HepG2 (cell line): Measurements from ENCODE around the gene SULT2A1. TPM values are rescaled to one million over a fixed set of nuclear protein-coding genes. Genes with fewer than 3 reads are reported as not detected.

Experiments
- DRAP1 ChIP-seq: IDR thresholded peaks from 2 replicates; pipeline ENCODE4 v1.6.1; 2016; ENCODE audit warnings: missing genetic modification reagents, missing compliant biosample characterization
- ERF ChIP-seq: IDR thresholded peaks from 2 replicates; pipeline ENCODE4 v1.6.1; 2018; ENCODE audit warnings: missing biosample characterization, missing genetic modification reagents
- FOXK2 ChIP-seq: fragments of 450-650 bp; IDR thresholded peaks from 2 replicates; pipeline ENCODE4 v1.6.1; 2016
- HES4 ChIP-seq: sonication (generic); formaldehyde crosslinking; IDR thresholded peaks from 2 replicates; pipeline ENCODE4 v1.9.0; 2021; ENCODE audit warnings: mild to moderate bottlenecking, missing genetic modification reagents, borderline replicate concordance
- HMGXB4 ChIP-seq, 2 experiments: sonication (generic) in 1 of 2; formaldehyde crosslinking in 1 of 2; IDR thresholded peaks; 2 replicates each; pipeline versions ENCODE4 v1.4.0 to v1.6.1; 2018 to 2020; ENCODE audit warnings: missing genetic modification reagents in 2 of 2, borderline replicate concordance in 1 of 2, low read depth in 1 of 2, mild to moderate bottlenecking in 1 of 2, missing biosample characterization in 1 of 2
- KLF16 ChIP-seq, 2 experiments: sonication (generic) in 1 of 2; formaldehyde crosslinking in 1 of 2; IDR thresholded peaks; 2 replicates each; pipeline versions ENCODE4 v1.6.1 to v1.8.0; 2016 to 2023; ENCODE audit warnings: missing genetic modification reagents in 2 of 2, missing compliant biosample characterization in 1 of 2
- NCOA2 ChIP-seq: sonication (generic); formaldehyde crosslinking; IDR thresholded peaks from 2 replicates; pipeline ENCODE4 v1.8.0; 2022; ENCODE audit warnings: inconsistent platforms
- NFE2L1 ChIP-seq: sonication (generic); formaldehyde crosslinking; IDR thresholded peaks from 2 replicates; pipeline ENCODE4 v1.4.0; 2020; ENCODE audit warnings: missing genetic modification reagents, mild to moderate bottlenecking, borderline replicate concordance
- NFYC ChIP-seq: IDR thresholded peaks from 2 replicates; pipeline ENCODE4 v1.6.1; 2016; ENCODE audit warnings: missing genetic modification reagents, missing compliant biosample characterization
- RNF219 ChIP-seq: sonication (generic); formaldehyde crosslinking; IDR thresholded peaks from 2 replicates; pipeline ENCODE4 v1.5.0; 2020; ENCODE audit warnings: mild to moderate bottlenecking, missing genetic modification reagents
- STAT5B ChIP-seq: sonication (generic); formaldehyde crosslinking; IDR thresholded peaks from 2 replicates; pipeline ENCODE4 v1.4.0; 2020; ENCODE audit warnings: missing genetic modification reagents
- TBX3 ChIP-seq: fragments of 450-650 bp; IDR thresholded peaks from 2 replicates; pipeline ENCODE4 v1.6.1; 2017; ENCODE audit warnings: antibody characterized with exemption, mild to moderate bottlenecking, inconsistent platforms, borderline replicate concordance
- TEAD3 ChIP-seq: optimal IDR thresholded peaks from 2 replicates; pipeline ENCODE3; 2016; ENCODE audit warnings: borderline replicate concordance
- XBP1 ChIP-seq: sonication (generic); formaldehyde crosslinking; IDR thresholded peaks from 2 replicates; pipeline ENCODE4 v1.5.0; 2020; ENCODE audit warnings: missing genetic modification reagents
- XRCC5 ChIP-seq: fragments of 200-400 bp; formaldehyde crosslinking; optimal IDR thresholded peaks from 2 replicates; pipeline ENCODE3; 2017; ENCODE audit warnings: mild to moderate bottlenecking, low read length
- ZNF101 ChIP-seq: sonication (generic); formaldehyde crosslinking; IDR thresholded peaks from 2 replicates; pipeline ENCODE4 v1.4.0; 2020; ENCODE audit warnings: mild to moderate bottlenecking, low read depth, missing genetic modification reagents, borderline replicate concordance
- ZNF260 ChIP-seq: sonication (generic); formaldehyde crosslinking; IDR thresholded peaks from 2 replicates; pipeline ENCODE4 v1.4.0; 2020; ENCODE audit warnings: missing genetic modification reagents, low read depth, mild to moderate bottlenecking, borderline replicate concordance
- ZNF280D ChIP-seq: sonication (generic); formaldehyde crosslinking; IDR thresholded peaks from 2 replicates; pipeline ENCODE4 v1.5.1; 2020; ENCODE audit warnings: mild to moderate bottlenecking, missing genetic modification reagents
- ZNF34 ChIP-seq: sonication (generic); formaldehyde crosslinking; IDR thresholded peaks from 2 replicates; pipeline ENCODE4 v1.4.0; 2020; ENCODE audit warnings: mild to moderate bottlenecking, missing genetic modification reagents, borderline replicate concordance
- ZNF562 ChIP-seq: sonication (generic); formaldehyde crosslinking; IDR thresholded peaks from 2 replicates; pipeline ENCODE4 v1.8.0; 2022; ENCODE audit warnings: missing genetic modification reagents, borderline replicate concordance
- ZNF724P ChIP-seq: sonication (generic); formaldehyde crosslinking; IDR thresholded peaks from 2 replicates; pipeline ENCODE4 v1.8.0; 2022; ENCODE audit warnings: missing genetic modification reagents, borderline replicate concordance
- polyA plus RNA-seq, 8 experiments: library from polyadenylated mRNA; depleted of rRNA in 3 of 8; stranded (reverse) in 7 of 8; unstranded in 1 of 8; fragments of >200 nt; fragmentation: Illumina TruSeq in 4 of 8; extraction: Trizol in 4 of 8; gene quantifications; 2 replicates each; pipeline versions ENCODE4 v1.2.1 to v1.2.3, GENCODE V29; 2011 to 2016; ENCODE audit warnings: low read depth in 4 of 8, missing spikeins in 1 of 8, mixed read lengths in 1 of 8; ENCODE audit not compliant: insufficient read depth in 1 of 8
- total RNA-seq, 5 experiments: library from RNA; depleted of rRNA; stranded (reverse); fragments of >200 nt; fragmentation: Illumina TruSeq; extraction: Trizol; gene quantifications; 2 replicates each; pipeline ENCODE4 v1.2.3, GENCODE V29; 2016; ENCODE audit warnings: low read depth in 1 of 5

The SULT2A1 gene
- total and polyA plus RNA-seq, 2 of the 13 experiments (the other 11 are each of a cell fraction or from before 2014, with no cell fraction given): 137 to 193 TPM

- TF ChIP-seq HMGXB4 (CRISPR knock-in tag; IDR thresholded peaks at IDR 0.05; ENCODE audit: borderline replicate concordance in 1 of 2, low read depth in 1 of 2): peak in 1 of 2 experiments; percentile 15; a peak in 1 of 4 replicates
- TF ChIP-seq ZNF724P: no peak
- no peak for TF ChIP-seq XRCC5
- TF ChIP-seq XBP1 (CRISPR knock-in tag): no peak
- 0 out of 2 replicates have a peak, but pooled peaks have one; percentile 38 for TF ChIP-seq FOXK2
- 0 out of 2 replicates have a peak, but pooled peaks have one; percentile 19 for TF ChIP-seq TBX3
- TF ChIP-seq ZNF280D: 0 out of 2 replicates have a peak, but pooled peaks have one; percentile 18
- TF ChIP-seq ZNF562 (CRISPR knock-in tag): no peak
- TF ChIP-seq ZNF101 (CRISPR knock-in tag): no peak
- peak; percentile 66 for TF ChIP-seq TEAD3 (CRISPR knock-in tag)
- TF ChIP-seq ZNF34 (CRISPR knock-in tag): no peak
- TF ChIP-seq ERF (CRISPR knock-in tag): peak; percentile 70; the same call in 1 of the 2 replicates
- 0 out of 2 replicates have a peak, but pooled peaks have one; percentile 66 for TF ChIP-seq NCOA2
- TF ChIP-seq ZNF260 (CRISPR knock-in tag): no peak
- TF ChIP-seq DRAP1: peak; percentile 100
- no peak for TF ChIP-seq STAT5B (CRISPR knock-in tag)
- no peak for TF ChIP-seq NFE2L1
- peak; percentile 96 for TF ChIP-seq NFYC
- TF ChIP-seq RNF219 (CRISPR knock-in tag): no peak
- TF ChIP-seq KLF16 (CRISPR knock-in tag; IDR thresholded peaks at IDR 0.05): peak in 1 of 2 experiments; percentile 27; a peak in 1 of 4 replicates
- no peak for TF ChIP-seq HES4 (CRISPR knock-in tag)
Measured at GRCh38 chr19:47891923-47892666, 6.0 kb upstream of the SULT2A1 start (continued).
